HepG2 (cell line): ENCODE measurements around the gene CDC37. TPM values are rescaled to one million over a fixed set of nuclear protein-coding genes. Genes with fewer than 3 reads are reported as not detected.

ENCODE experiments used
- BRF2 ChIP-seq: sonication (generic); formaldehyde crosslinking; IDR thresholded peaks from 2 replicates; pipeline ENCODE4 v1.8.1; 2022; ENCODE audit warnings: mild to moderate bottlenecking, missing genetic modification reagents
- ELK4 ChIP-seq: sonication (generic); formaldehyde crosslinking; IDR thresholded peaks from 2 replicates; pipeline ENCODE4 v1.9.0; 2021; ENCODE audit warnings: missing genetic modification reagents, borderline replicate concordance
- IKZF1 ChIP-seq: fragments of 450-650 bp; IDR thresholded peaks from 2 replicates; pipeline ENCODE4 v1.7.1; 2016
- IRF2 ChIP-seq: IDR thresholded peaks from 2 replicates; pipeline ENCODE4 v1.6.1; 2018; ENCODE audit warnings: missing genetic modification reagents, missing compliant biosample characterization
- NONO ChIP-seq, 2 experiments: fragments of 450-650 bp in 1 of 2; sonication (generic) in 1 of 2; formaldehyde crosslinking in 1 of 2; IDR thresholded peaks in 1 of 2; conservative IDR thresholded peaks in 1 of 2; 2 replicates each; pipeline versions ENCODE4 v1.6.1 to v1.8.0; 2017 to 2022; ENCODE audit warnings: mild to moderate bottlenecking in 1 of 2, missing genetic modification reagents in 1 of 2, moderate library complexity in 1 of 2
- POLR2A ChIP-seq, 2 experiments: IDR thresholded peaks; 2 replicates each; pipeline ENCODE4 v1.6.1; 2011; ENCODE audit warnings: low read depth in 2 of 2, low read length in 2 of 2, mild to moderate bottlenecking in 1 of 2, moderate library complexity in 1 of 2; ENCODE audit not compliant: insufficient read depth in 1 of 2
- RERE ChIP-seq: IDR thresholded peaks from 2 replicates; pipeline ENCODE4 v1.6.1; 2016; ENCODE audit warnings: low read depth, missing genetic modification reagents, missing compliant biosample characterization
- SNRNP70 ChIP-seq: fragments of 200-400 bp; formaldehyde crosslinking; IDR thresholded peaks from 2 replicates; pipeline ENCODE4 v1.6.1; 2017; ENCODE audit warnings: mild to moderate bottlenecking, low read depth, low read length, moderate library complexity
- TRAFD1 ChIP-seq: sonication (generic); formaldehyde crosslinking; IDR thresholded peaks from 2 replicates; pipeline ENCODE4 v1.5.1; 2020; ENCODE audit warnings: missing genetic modification reagents, mild to moderate bottlenecking, borderline replicate concordance
- ZBTB38 ChIP-seq: sonication (generic); formaldehyde crosslinking; IDR thresholded peaks from 2 replicates; pipeline ENCODE4 v1.5.1; 2020; ENCODE audit warnings: mild to moderate bottlenecking, missing genetic modification reagents
- ZGPAT ChIP-seq: IDR thresholded peaks from 2 replicates; pipeline ENCODE4 v1.6.1; 2016; ENCODE audit warnings: mild to moderate bottlenecking
- ZMAT5 ChIP-seq: sonication (generic); formaldehyde crosslinking; IDR thresholded peaks from 2 replicates; pipeline ENCODE4 v1.5.0; 2020; ENCODE audit warnings: mild to moderate bottlenecking, low read depth, missing genetic modification reagents, borderline replicate concordance
- ZNF430 ChIP-seq: sonication (generic); formaldehyde crosslinking; IDR thresholded peaks from 2 replicates; pipeline ENCODE4 v1.9.0; 2021; ENCODE audit warnings: mild to moderate bottlenecking, missing genetic modification reagents
- ZNF775 ChIP-seq: sonication (generic); formaldehyde crosslinking; IDR thresholded peaks from 2 replicates; pipeline ENCODE4 v1.4.0; 2020; ENCODE audit warnings: missing genetic modification reagents, mild to moderate bottlenecking, moderate library complexity, borderline replicate concordance
- ZNF777 ChIP-seq: sonication (generic); formaldehyde crosslinking; IDR thresholded peaks from 2 replicates; pipeline ENCODE4 v1.4.0; 2020; ENCODE audit warnings: missing genetic modification reagents
- ZSCAN12 ChIP-seq: sonication (generic); formaldehyde crosslinking; IDR thresholded peaks from 2 replicates; pipeline ENCODE4 v1.9.0; 2021; ENCODE audit warnings: mild to moderate bottlenecking, missing genetic modification reagents
- ZSCAN30 ChIP-seq: sonication (generic); formaldehyde crosslinking; IDR thresholded peaks from 2 replicates; pipeline ENCODE4 v1.5.0; 2020; ENCODE audit warnings: mild to moderate bottlenecking, missing genetic modification reagents
- polyA plus RNA-seq, 8 experiments: library from polyadenylated mRNA; depleted of rRNA in 3 of 8; stranded (reverse) in 7 of 8; unstranded in 1 of 8; fragments of >200 nt; fragmentation: Illumina TruSeq in 4 of 8; extraction: Trizol in 4 of 8; gene quantifications; 2 replicates each; pipeline versions ENCODE4 v1.2.1 to v1.2.3, GENCODE V29; 2011 to 2016; ENCODE audit warnings: low read depth in 4 of 8, missing spikeins in 1 of 8, mixed read lengths in 1 of 8; ENCODE audit not compliant: insufficient read depth in 1 of 8
- total RNA-seq, 5 experiments: library from RNA; depleted of rRNA; stranded (reverse); fragments of >200 nt; fragmentation: Illumina TruSeq; extraction: Trizol; gene quantifications; 2 replicates each; pipeline ENCODE4 v1.2.3, GENCODE V29; 2016; ENCODE audit warnings: low read depth in 1 of 5

CDC37 gene
- total and polyA plus RNA-seq, 2 of the 13 experiments (the other 11 are each of a cell fraction or from before 2014, with no cell fraction given), result 158 to 177 TPM

- TF ChIP-seq SNRNP70 (no peak), IKZF1 (no peak), ZGPAT (CRISPR knock-in tag) (peak; percentile 95), ZBTB38 (no peak), NONO (IDR thresholded peaks at IDR 0.05) (no peak), NONO (CRISPR knock-in tag; conservative IDR thresholded peaks at IDR 0.05) (peak; percentile 97), BRF2 (CRISPR knock-in tag) (no peak), TRAFD1 (CRISPR knock-in tag) (no peak), ZMAT5 (CRISPR knock-in tag) (no peak), ELK4 (no peak), ZNF430 (CRISPR knock-in tag) (peak; percentile 69; the same call in 1 of the 2 replicates), ZNF775 (no peak), ZNF777 (CRISPR knock-in tag) (0 out of 2 replicates have a peak, but pooled peaks have one; percentile 49), ZSCAN12 (peak; percentile 87; the same call in 1 of the 2 replicates), ZSCAN30 (no peak), POLR2A (IDR thresholded peaks at IDR 0.05; ENCODE audit: insufficient read depth in 1 of 2, low read depth in 2 of 2, low read length in 2 of 2) (no peak), RERE (peak; percentile 40), IRF2 (peak; percentile 86; the same call in 1 of the 2 replicates)
These were observed 13.3 kb upstream of the CDC37 start (continued) for GRCh38 chr19:10416380-10417257.
